Neural cell (in vitro differentiated cells): ENCODE measurements around the gene PKP2. TPM values are rescaled to one million over a fixed set of nuclear protein-coding genes. Genes with fewer than 3 reads are reported as not detected.

Experiments used
- H2AFZ ChIP-seq: fragments of 200-600, 300-800 bp; sonication (generic), shearing (Covaris generic); 2 replicates; pipeline ENCODE4 v1.6.0; 2014; ENCODE audit warnings: low read depth, mild to moderate bottlenecking, antibody characterized with exemption, low read length, moderate library complexity
- H3F3A ChIP-seq: fragments of 200-600 bp; shearing (Covaris generic); 2 replicates; pipeline ENCODE4 v1.6.1; 2016; ENCODE audit warnings: mild to moderate bottlenecking, moderate library complexity, mixed read lengths, antibody characterized with exemption, low read length; ENCODE audit not compliant: insufficient read depth, poor library complexity, severe bottlenecking
- H3K27ac ChIP-seq: fragments of 200-600, 300-800 bp; sonication (generic), shearing (Covaris generic); 2 replicates; pipeline ENCODE4 v1.5.1; 2014; ENCODE audit warnings: mild to moderate bottlenecking, low read length, moderate library complexity
- H3K27me3 ChIP-seq: fragments of 300-800, 200-600 bp; sonication (generic), shearing (Covaris generic); 2 replicates; pipeline ENCODE4 v1.6.0; 2014; ENCODE audit warnings: mild to moderate bottlenecking, low read depth, low read length, moderate library complexity; ENCODE audit not compliant: insufficient read depth
- H3K36me3 ChIP-seq: fragments of 300-800, 200-600 bp; sonication (generic), shearing (Covaris generic); 2 replicates; pipeline ENCODE4 v1.5.1; 2014; ENCODE audit warnings: mild to moderate bottlenecking, antibody characterized with exemption, low read length, moderate library complexity; ENCODE audit not compliant: insufficient read depth
- H3K4me2 ChIP-seq: fragments of 300-800, 200-600 bp; sonication (generic), shearing (Covaris generic); 2 replicates; pipeline ENCODE4 v1.6.0; 2014; ENCODE audit warnings: mild to moderate bottlenecking, low read length
- H3K4me3 ChIP-seq: fragments of 300-800, 200-600 bp; sonication (generic), shearing (Covaris generic); 2 replicates; pipeline ENCODE4 v1.5.1; 2014; ENCODE audit warnings: mild to moderate bottlenecking, low read length, moderate library complexity
- H3K79me2 ChIP-seq: fragments of 200-600 bp; shearing (Covaris generic); replicated peaks from 2 replicates; pipeline ENCODE4 v1.6.0; 2014; ENCODE audit warnings: mild to moderate bottlenecking, low read length, moderate library complexity; ENCODE audit not compliant: insufficient read depth
- H3K9ac ChIP-seq: fragments of 300-800, 200-600 bp; sonication (generic), shearing (Covaris generic); 2 replicates; pipeline ENCODE4 v1.6.1; 2016; ENCODE audit warnings: mild to moderate bottlenecking, low read length, mixed read lengths
- H3K9me2 ChIP-seq: fragments of 200-600 bp; shearing (Covaris generic); 2 replicates; pipeline ENCODE4 v1.6.1; 2016; ENCODE audit warnings: mild to moderate bottlenecking, low read length, mixed read lengths; ENCODE audit not compliant: insufficient read depth
- H3K9me3 ChIP-seq: fragments of 200-600, 300-800 bp; sonication (generic), shearing (Covaris generic); 2 replicates; pipeline ENCODE4 v1.6.1; 2016; ENCODE audit warnings: mild to moderate bottlenecking, mixed run types, low read length, moderate library complexity, mixed read lengths
- H4K20me1 ChIP-seq: fragments of 200-600 bp; shearing (Covaris generic); 2 replicates; pipeline ENCODE4 v1.6.1; 2016; ENCODE audit warnings: mild to moderate bottlenecking, mixed run types; ENCODE audit not compliant: insufficient read depth
- CTCF ChIP-seq: fragments of 450-650 bp; IDR thresholded peaks from 2 replicates; pipeline ENCODE4 v1.5.1; 2014; ENCODE audit warnings: antibody characterized with exemption, mild to moderate bottlenecking, moderate library complexity; ENCODE audit not compliant: poor library complexity, severe bottlenecking
- EP300 ChIP-seq: fragments of 450-650 bp; conservative IDR thresholded peaks from 2 replicates; pipeline ENCODE4 v1.6.1; 2014; ENCODE audit warnings: antibody characterized with exemption, mild to moderate bottlenecking, moderate library complexity; ENCODE audit not compliant: poor library complexity, severe bottlenecking
- EZH2 ChIP-seq: fragments of 200-600, 300-800 bp; shearing (Covaris generic), sonication (generic); IDR thresholded peaks from 2 replicates; pipeline ENCODE4 v1.6.1; 2014; ENCODE audit warnings: antibody characterized with exemption, low read length, borderline replicate concordance, mild to moderate bottlenecking; ENCODE audit not compliant: insufficient read depth, poor library complexity, severe bottlenecking
- MXI1 ChIP-seq: fragments of 450-650 bp; conservative IDR thresholded peaks from 2 replicates; pipeline ENCODE4 v1.6.1; 2014; ENCODE audit warnings: antibody characterized with exemption, mild to moderate bottlenecking; ENCODE audit not compliant: poor library complexity, severe bottlenecking
- POLR2AphosphoS5 ChIP-seq: IDR thresholded peaks from 2 replicates; pipeline ENCODE4 v1.6.1; 2012
- RAD21 ChIP-seq: fragments of 450-650 bp; conservative IDR thresholded peaks from 2 replicates; pipeline ENCODE4 v1.6.1; 2014; ENCODE audit warnings: antibody characterized with exemption, mild to moderate bottlenecking, moderate library complexity
- REST ChIP-seq: IDR thresholded peaks from 2 replicates; pipeline ENCODE4 v1.6.1; 2012; ENCODE audit warnings: borderline replicate concordance
- SMC3 ChIP-seq: fragments of 450-650 bp; conservative IDR thresholded peaks from 2 replicates; pipeline ENCODE4 v1.6.1; 2014; ENCODE audit warnings: antibody characterized with exemption, mild to moderate bottlenecking, moderate library complexity; ENCODE audit not compliant: poor library complexity
- TAF1 ChIP-seq: IDR thresholded peaks from 2 replicates; pipeline ENCODE4 v1.6.1; 2012; ENCODE audit warnings: low read depth
- polyA plus RNA-seq: library from polyadenylated mRNA; depleted of rRNA; stranded (reverse); fragments of >200 nt; gene quantifications from 2 replicates; pipeline ENCODE4 v1.2.3, GENCODE V29; 2014

PKP2 gene
- polyA plus RNA-seq, 1 donor from 2014 or later = 4.0 TPM

GRCh38 chr12:32907898-32908476 lies 11.4 kb upstream of the PKP2 start:
- Histone ChIP-seq H2AFZ (no peak overlapping the region), H3F3A (no peaks in the 10 kb centered on the region), H3K27ac (no peak overlapping the region), H3K4me2 (no peak overlapping the region), H4K20me1 (no peaks in the 10 kb centered on the region), H3K9ac (no peak overlapping the region), H3K9me2 (no peaks in the 10 kb centered on the region), H3K79me2 (no peaks in the 10 kb centered on the region), H3K36me3 (no peaks in the 10 kb centered on the region), H3K4me3 (no peak overlapping the region), H3K9me3 (no peaks in the 10 kb centered on the region), H3K27me3 (no peaks in the 10 kb centered on the region)
- TF ChIP-seq TAF1 = no peak
- TF ChIP-seq EZH2 = no peak
- no peak for TF ChIP-seq SMC3
- no peak for TF ChIP-seq POLR2AphosphoS5
- TF ChIP-seq MXI1 = no peak
- TF ChIP-seq EP300 = no peak
- TF ChIP-seq RAD21 = no peak
- TF ChIP-seq CTCF = no peak
- no peak for TF ChIP-seq REST

GRCh38 chr12:32907166-32907565 lies 10.6 kb upstream of the PKP2 start:
- Histone ChIP-seq H3K4me2 (no peak overlapping the region), H3K79me2 (no peaks in the 10 kb centered on the region), H3K9me2 (no peaks in the 10 kb centered on the region), H3K27me3 (no peaks in the 10 kb centered on the region), H3K27ac (no peak overlapping the region), H3K4me3 (no peak overlapping the region), H4K20me1 (no peaks in the 10 kb centered on the region), H3K9ac (no peak overlapping the region), H3K9me3 (no peaks in the 10 kb centered on the region), H3K36me3 (no peaks in the 10 kb centered on the region), H3F3A (no peaks in the 10 kb centered on the region), H2AFZ (no peak overlapping the region)
- TF ChIP-seq POLR2AphosphoS5 (no peak), SMC3 (no peak), CTCF (no peak), MXI1 (no peak), EP300 (no peak), EZH2 (no peak), RAD21 (no peak), REST (no peak), TAF1 (no peak)
